B cell (primary cell): Measurements from ENCODE around the gene COL5A2. TPM values are rescaled to one million over a fixed set of nuclear protein-coding genes. Genes with fewer than 3 reads are reported as not detected.

Experiments used
- ATAC-seq: fragments of 200-7000 bp; cut with Tn5 transposase; one replicate; pipeline ENCODE4 v1.10.0; 2021; ENCODE audit warnings: low read depth, mild to moderate bottlenecking, moderate number of reproducible peaks, moderate library complexity
- CTCF ChIA-PET: fragments of 350-600 bp; sonication (Branson Sonifier 250); formaldehyde crosslinking; loops from one replicate; lab custom pipeline; 2021; ENCODE audit warnings: antibody characterized with exemption, inconsistent platforms; lab: Charles Lee
- POLR2A ChIA-PET: fragments of 350-600 bp; sonication (Branson Sonifier 250); formaldehyde crosslinking; loops from one replicate; lab custom pipeline; 2021; ENCODE audit warnings: antibody characterized with exemption; lab: Charles Lee
- DNase-seq: peaks from one replicate; pipeline ENCODE4 v3.0.0; 2013
- H2AFZ ChIP-seq: 2 replicates; pipeline ENCODE4 v1.6.1; 2012; ENCODE audit warnings: mild to moderate bottlenecking, low read depth, low read length; ENCODE audit not compliant: insufficient read depth, poor library complexity, severe bottlenecking
- H3K27ac ChIP-seq, 2 donors: 1 replicate in 1 of 2; 2 replicates in 1 of 2; pipeline ENCODE4 v1.5.1; 2012 to 2013; ENCODE audit warnings: low read length in 2 of 2, mild to moderate bottlenecking in 2 of 2, moderate library complexity in 1 of 2
- H3K27me3 ChIP-seq, 4 experiments: fragments of 200-600 bp in 1 of 4; sonication (generic) in 1 of 4; replicated peaks in 1 of 4; 1 replicate in 2 of 4; 2 replicates in 2 of 4; pipeline versions ENCODE4 v1.6.1 to v1.7.0; 2013 to 2016; ENCODE audit warnings: low read length in 3 of 4, mild to moderate bottlenecking in 2 of 4, mixed read lengths in 1 of 4, moderate library complexity in 1 of 4; ENCODE audit not compliant: insufficient read depth in 4 of 4, control insufficient read depth in 3 of 4; ENCODE audit errors: control extremely low read depth in 1 of 4
- H3K36me3 ChIP-seq, 2 experiments: replicated peaks in 1 of 2; 1 replicate in 1 of 2; 2 replicates in 1 of 2; pipeline versions ENCODE4 v1.6.1 to v1.7.1; 2013; ENCODE audit warnings: low read length in 1 of 2; ENCODE audit not compliant: insufficient read depth in 2 of 2, control insufficient read depth in 1 of 2; ENCODE audit errors: control extremely low read depth in 1 of 2, extremely low read depth in 1 of 2
- H3K4me1 ChIP-seq, 2 donors: fragments of 200-600 bp in 1 of 2; sonication (generic) in 1 of 2; 1 replicate in 1 of 2; 2 replicates in 1 of 2; pipeline versions ENCODE4 v1.5.1 to v1.6.1; 2013 to 2017; ENCODE audit warnings: low read length in 2 of 2; ENCODE audit not compliant: control insufficient read depth in 2 of 2, insufficient read depth in 2 of 2
- H3K4me2 ChIP-seq: replicated peaks from 2 replicates; pipeline ENCODE3; 2012; ENCODE audit warnings: mild to moderate bottlenecking, low read depth, low read length; ENCODE audit not compliant: poor library complexity, severe bottlenecking
- H3K4me3 ChIP-seq, 5 experiments: fragments of 200-600 bp in 1 of 5; sonication (generic) in 1 of 5; 1 replicate in 3 of 5; 2 replicates in 2 of 5; pipeline versions ENCODE4 v1.5.1 to v1.7.0; 2011 to 2016; ENCODE audit warnings: low read length in 4 of 5, mild to moderate bottlenecking in 4 of 5, low read depth in 2 of 5, control low read depth in 1 of 5, moderate library complexity in 1 of 5; ENCODE audit not compliant: insufficient read depth in 1 of 5; ENCODE audit errors: control extremely low read depth in 1 of 5, extremely low read depth in 1 of 5
- H3K79me2 ChIP-seq: fragments of 200-600 bp; sonication (generic); one replicate; pipeline ENCODE4 v1.6.0; 2016; ENCODE audit warnings: low read length; ENCODE audit not compliant: control insufficient read depth, insufficient read depth
- H3K9ac ChIP-seq: fragments of 200-600 bp; sonication (generic); 2 replicates; pipeline ENCODE4 v1.6.1; 2017; ENCODE audit warnings: mild to moderate bottlenecking, low read length, moderate library complexity
- H3K9me3 ChIP-seq, 3 donors: one replicate each; pipeline versions ENCODE4 v1.6.1 to v1.7.1; 2013; ENCODE audit warnings: low read length in 2 of 3; ENCODE audit not compliant: control insufficient read depth in 2 of 3, insufficient read depth in 1 of 3; ENCODE audit errors: control extremely low read depth in 1 of 3
- H4K20me1 ChIP-seq: 2 replicates; pipeline ENCODE4 v1.6.0; 2012; ENCODE audit warnings: mild to moderate bottlenecking, low read length; ENCODE audit not compliant: insufficient read depth, control insufficient read depth, poor library complexity, severe bottlenecking
- H3K27ac Mint-ChIP-seq: one replicate; pipeline ENCODE4 v1.8.0; 2021; ENCODE audit warnings: mixed read lengths
- H3K27me3 Mint-ChIP-seq: one replicate; pipeline ENCODE4 v1.8.0; 2021; ENCODE audit warnings: mixed read lengths
- H3K4me1 Mint-ChIP-seq: one replicate; pipeline ENCODE4 v1.8.0; 2021; ENCODE audit warnings: mixed read lengths
- H3K4me3 Mint-ChIP-seq: one replicate; pipeline ENCODE4 v1.8.0; 2021; ENCODE audit warnings: mixed read lengths
- H3K9me3 Mint-ChIP-seq: one replicate; pipeline ENCODE4 v1.8.0; 2022; ENCODE audit warnings: mixed read lengths; ENCODE audit not compliant: insufficient read depth
- CTCF ChIP-seq: fragments of 200-600 bp; IDR thresholded peaks from one replicate; pipeline ENCODE4 v1.8.0; 2022; ENCODE audit warnings: antibody characterized with exemption, mild to moderate bottlenecking
- EZH2 ChIP-seq: IDR thresholded peaks from 2 replicates; pipeline ENCODE4 v1.6.1; 2012; ENCODE audit warnings: borderline replicate concordance, low read depth, mild to moderate bottlenecking, moderate library complexity, low read length; ENCODE audit not compliant: insufficient read depth, poor library complexity, severe bottlenecking
- WGBS: methylation state at CpG from one replicate; pipeline ENCODE4 v1.1.5; 2013; ENCODE audit warnings: missing lambda C conversion rate; ENCODE audit not compliant: insufficient coverage; 5-methylcytosine and 5-hydroxymethylcytosine counted together
- intact Hi-C: fragments of 100-400 bp; cut with micrococcal nuclease; formaldehyde crosslinking; loops from one replicate; pipeline ENCODE4 v1.10.0; 2022
- polyA plus RNA-seq: library from polyadenylated mRNA; depleted of rRNA; stranded (reverse); fragments of >200 nt; gene quantifications from 2 replicates; pipeline ENCODE4 v1.2.3, GENCODE V29; 2012
- total RNA-seq, 2 donors: library from RNA; stranded (reverse); fragments of 120-200 nt in 1 of 2; gene quantifications; 1 replicate in 1 of 2; 2 replicates in 1 of 2; pipeline versions ENCODE4 v1.2.3 to v1.2.4, GENCODE V29; 2013 to 2022

COL5A2 gene
- total and polyA plus RNA-seq, 2 donors (not counting 1 experiment from before 2014, with no cell fraction given) = 0.44 to 0.45 TPM

GRCh38 chr2:189124175-189124574, 55.4 kb downstream of the COL5A2 start:
- Mint-ChIP-seq H3K4me1 (no peaks in the 10 kb centered on the region), H3K9me3 (no peaks in the 10 kb centered on the region), H3K27me3 (no peaks in the 10 kb centered on the region), H3K27ac (no peak overlapping the region), H3K4me3 (no peak overlapping the region)
- DNase-seq (no peak), ATAC-seq (no peak)
- H3K9me3 ChIP-seq = no peaks in the 10 kb centered on the region
- H3K79me2 ChIP-seq = no peaks in the 10 kb centered on the region
- H4K20me1 ChIP-seq = no peaks in the 10 kb centered on the region
- H3K4me2 ChIP-seq = no peak overlapping the region
- H3K9ac ChIP-seq = no peak overlapping the region
- intact Hi-C loops = no loop called here
- CTCF ChIA-PET = no interaction called here
- no peak overlapping the region for H3K4me3 ChIP-seq
- no peaks in the 10 kb centered on the region for H3K4me1 ChIP-seq
- POLR2A ChIA-PET = no interaction called here
- WGBS = no CpG with 5 or more reads among the region's 5 CpGs
- TF ChIP-seq CTCF (no peak), EZH2 (no peak)
- H3K27me3 ChIP-seq = no peaks in the 10 kb centered on the region
- H3K36me3 ChIP-seq = no peaks in the 10 kb centered on the region
- H2AFZ ChIP-seq = no peak overlapping the region
- H3K27ac ChIP-seq = no peak overlapping the region

- no peak overlapping the region for H3K4me3 ChIP-seq
- no peaks in the 10 kb centered on the region for H3K4me1 ChIP-seq
- no peaks in the 10 kb centered on the region for H3K4me1 Mint-ChIP-seq
- H3K36me3 ChIP-seq = no peaks in the 10 kb centered on the region
- CTCF ChIA-PET = no interaction called here
- POLR2A ChIA-PET = no interaction called here
- peaks cover 7% of the 10 kb centered on the region for H3K27me3 Mint-ChIP-seq
- no peak for DNase-seq
- H3K9me3 ChIP-seq = no peaks in the 10 kb centered on the region
- H3K27ac Mint-ChIP-seq = no peak overlapping the region
- H3K4me2 ChIP-seq = no peak overlapping the region
- intact Hi-C loops = no loop called here
- no peak for ATAC-seq
- H2AFZ ChIP-seq = no peak overlapping the region
- H3K79me2 ChIP-seq = no peaks in the 10 kb centered on the region
- TF ChIP-seq EZH2 = no peak
- no peak for TF ChIP-seq CTCF
- no peaks in the 10 kb centered on the region for H3K9me3 Mint-ChIP-seq
- H4K20me1 ChIP-seq = no peaks in the 10 kb centered on the region
- H3K27me3 ChIP-seq = no peaks in the 10 kb centered on the region
- no peak overlapping the region for H3K4me3 Mint-ChIP-seq
- no peak overlapping the region for H3K9ac ChIP-seq
- H3K27ac ChIP-seq = no peak overlapping the region
Measured at GRCh38 chr2:189118386-189118785, 61.2 kb downstream of the COL5A2 start.
